PC-9 (cell line): ENCODE measurements around the gene BMF. TPM values are rescaled to one million over a fixed set of nuclear protein-coding genes. Genes with fewer than 3 reads are reported as not detected.
A peak's percentile ranks its signal among the peaks of the same experiment; 100 is the strongest.
"Not testable (repeated sequence)": the region's sequence is repeated elsewhere in the genome, so short reads cannot be mapped to it uniquely, and the experiment has no call there.

Experiments
- BruUV-seq: library from RNA; stranded (reverse); fragments of 400-500 nt; replicated peaks from 2 replicates; lab custom pipeline; 2021; lab: Mats Ljungman, UMichigan
- CTCF ChIA-PET: fragments of 300-600 bp; sonication (Branson Sonifier 250); formaldehyde crosslinking; loops from one replicate; lab custom pipeline; 2022; ENCODE audit warnings: antibody characterized with exemption; lab: Charles Lee
- POLR2A ChIA-PET: fragments of 300-600 bp; sonication (Branson Sonifier 250); formaldehyde crosslinking; loops from one replicate; lab custom pipeline; 2022; ENCODE audit warnings: antibody characterized with exemption; ENCODE audit not compliant: unreplicated experiment; lab: Charles Lee
- DNase-seq, 2 experiments: peaks; one replicate each; pipeline versions ENCODE4 v3.0.0 to v3.0.0-alpha.2; 2015 to 2022; ENCODE audit warnings: mixed read lengths in 1 of 2
- H2AFZ ChIP-seq: fragments of 200-600 bp; sonication (generic); 2 replicates; pipeline ENCODE4 v1.8.1; 2017; ENCODE audit warnings: antibody characterized with exemption
- H3F3A ChIP-seq: fragments of 200-600 bp; sonication (generic); 2 replicates; pipeline ENCODE4 v1.8.1; 2017; ENCODE audit warnings: antibody characterized with exemption, mild to moderate bottlenecking, low read depth; ENCODE audit not compliant: insufficient read depth
- H3K27ac ChIP-seq: fragments of 200-600 bp; sonication (generic); 2 replicates; pipeline ENCODE4 v1.6.1; 2016; ENCODE audit warnings: mixed run types
- H3K27me3 ChIP-seq: fragments of 200-600 bp; sonication (generic); 2 replicates; pipeline ENCODE4 v1.6.1; 2016; ENCODE audit warnings: low read depth, mixed run types; ENCODE audit not compliant: insufficient read depth
- H3K36me3 ChIP-seq: fragments of 200-600 bp; sonication (generic); 2 replicates; pipeline ENCODE4 v1.6.1; 2016; ENCODE audit warnings: low read depth, mixed run types
- H3K4me1 ChIP-seq: fragments of 200-600 bp; sonication (generic); replicated peaks from 2 replicates; pipeline ENCODE4 v1.6.1; 2016; ENCODE audit warnings: mixed run types; ENCODE audit not compliant: insufficient read depth
- H3K4me2 ChIP-seq: fragments of 200-600 bp; sonication (generic); 2 replicates; pipeline ENCODE4 v1.6.1; 2017; ENCODE audit warnings: mixed run types
- H3K4me3 ChIP-seq: fragments of 200-600 bp; sonication (generic); 2 replicates; pipeline ENCODE4 v1.6.1; 2016; ENCODE audit warnings: mixed run types
- H3K79me2 ChIP-seq: fragments of 200-600 bp; sonication (generic); 2 replicates; pipeline ENCODE4 v1.6.1; 2017; ENCODE audit warnings: low read depth, mixed run types
- H3K9me2 ChIP-seq: fragments of 200-600 bp; sonication (generic); 2 replicates; pipeline ENCODE4 v1.8.1; 2017; ENCODE audit warnings: mild to moderate bottlenecking; ENCODE audit not compliant: insufficient read depth
- H3K9me3 ChIP-seq: fragments of 200-600 bp; sonication (generic); 2 replicates; pipeline ENCODE4 v1.8.1; 2016; ENCODE audit warnings: low read depth; ENCODE audit not compliant: insufficient read depth
- H4K20me1 ChIP-seq: fragments of 200-600 bp; sonication (generic); 2 replicates; pipeline ENCODE4 v1.8.1; 2017; ENCODE audit not compliant: insufficient read depth
- EZH2 ChIP-seq: fragments of 200-600 bp; sonication (generic); IDR thresholded peaks from 2 replicates; pipeline ENCODE4 v1.8.0; 2017; ENCODE audit warnings: antibody characterized with exemption, low read depth
- intact Hi-C: fragments of 100-400 bp; cut with micrococcal nuclease; formaldehyde crosslinking; loops from one replicate; pipeline ENCODE4 v1.10.0; 2022; ENCODE audit not compliant: unreplicated experiment
- total RNA-seq: library from RNA; stranded (reverse); gene quantifications from 2 replicates; pipeline ENCODE4 v1.2.3, GENCODE V29; 2021
- TF ChIP-seq, protein P1 (sequence below): fragments of 200-600 bp; sonication (generic); conservative IDR thresholded peaks from 2 replicates; pipeline ENCODE4 v1.6.1; 2017; ENCODE audit warnings: mixed run types, antibody characterized with exemption, mild to moderate bottlenecking, moderate library complexity

BMF gene
- total RNA-seq, 1 experiment from 2014 or later: 11.0 TPM

- Histone ChIP-seq H3K4me2 (peak overlapping the region; percentile 57), H3K36me3 (no peaks in the 10 kb centered on the region), H2AFZ (no peak overlapping the region), H3K4me3 (no peak overlapping the region), H3K9me2 (no peaks in the 10 kb centered on the region), H3F3A (peaks cover 10% of the 10 kb centered on the region; the same call in 1 of the 2 replicates), H3K79me2 (no peaks in the 10 kb centered on the region), H3K4me1 (peaks cover 21% of the 10 kb centered on the region), H3K9me3 (no peaks in the 10 kb centered on the region), H4K20me1 (no peaks in the 10 kb centered on the region), H3K27me3 (no peaks in the 10 kb centered on the region), H3K27ac (0 out of 2 replicates have a peak overlapping the region, but pooled peaks have one; percentile 26)
- peak; percentile 50 to 57 for DNase-seq
- POLR2A ChIA-PET: interaction anchor here (0.6 kb wide), 1 partner anchor 15 kb away, joined by 3 read pairs; no protein-coding TSS in a partner anchor
- no TSS peak for BruUV-seq
- TF ChIP-seq EZH2: no peak
- TF ChIP-seq, protein P1, sequence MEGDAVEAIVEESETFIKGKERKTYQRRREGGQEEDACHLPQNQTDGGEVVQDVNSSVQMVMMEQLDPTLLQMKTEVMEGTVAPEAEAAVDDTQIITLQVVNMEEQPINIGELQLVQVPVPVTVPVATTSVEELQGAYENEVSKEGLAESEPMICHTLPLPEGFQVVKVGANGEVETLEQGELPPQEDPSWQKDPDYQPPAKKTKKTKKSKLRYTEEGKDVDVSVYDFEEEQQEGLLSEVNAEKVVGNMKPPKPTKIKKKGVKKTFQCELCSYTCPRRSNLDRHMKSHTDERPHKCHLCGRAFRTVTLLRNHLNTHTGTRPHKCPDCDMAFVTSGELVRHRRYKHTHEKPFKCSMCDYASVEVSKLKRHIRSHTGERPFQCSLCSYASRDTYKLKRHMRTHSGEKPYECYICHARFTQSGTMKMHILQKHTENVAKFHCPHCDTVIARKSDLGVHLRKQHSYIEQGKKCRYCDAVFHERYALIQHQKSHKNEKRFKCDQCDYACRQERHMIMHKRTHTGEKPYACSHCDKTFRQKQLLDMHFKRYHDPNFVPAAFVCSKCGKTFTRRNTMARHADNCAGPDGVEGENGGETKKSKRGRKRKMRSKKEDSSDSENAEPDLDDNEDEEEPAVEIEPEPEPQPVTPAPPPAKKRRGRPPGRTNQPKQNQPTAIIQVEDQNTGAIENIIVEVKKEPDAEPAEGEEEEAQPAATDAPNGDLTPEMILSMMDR: no peak
- intact Hi-C loops: no loop called here
- CTCF ChIA-PET: no interaction called here
These were observed 7.0 kb upstream of the BMF start for GRCh38 chr15:40115670-40116093.

DNA sequence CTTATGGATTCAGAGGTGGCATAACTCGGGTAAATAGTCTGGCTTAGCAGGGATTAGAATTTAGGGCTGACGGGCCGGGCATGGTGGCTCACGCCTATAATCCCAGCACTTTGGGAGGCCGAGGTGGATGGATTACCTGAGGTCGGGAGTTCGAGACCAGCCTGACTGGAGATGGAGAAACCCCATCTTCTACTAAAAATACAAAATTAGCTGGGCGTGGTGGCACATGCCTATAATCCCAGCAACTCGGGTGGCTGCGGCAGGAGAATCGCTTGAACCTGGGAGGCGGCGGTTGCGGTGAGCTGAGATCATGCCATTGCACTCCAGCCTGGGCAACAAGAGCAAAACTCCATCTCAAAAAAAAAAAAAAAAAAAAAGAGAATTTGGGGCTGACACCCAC, 6.4 kb upstream of the BMF start:
- H4K20me1 ChIP-seq, H3K27me3 ChIP-seq, H3K4me3 ChIP-seq, H3K9me2 ChIP-seq, intact Hi-C loops, H3K79me2 ChIP-seq, H3K36me3 ChIP-seq, BruUV-seq, H2AFZ ChIP-seq, DNase-seq, H3K9me3 ChIP-seq, CTCF ChIA-PET, H3K27ac ChIP-seq: not testable (repeated sequence)
- peaks cover 10% of the 10 kb centered on the region; the same call in 1 of the 2 replicates for H3F3A ChIP-seq
- H3K4me1 ChIP-seq: peaks cover 21% of the 10 kb centered on the region
- POLR2A ChIA-PET: interaction anchor here (0.6 kb wide), 1 partner anchor 337 kb away, joined by 3 read pairs; no protein-coding TSS in a partner anchor
- peak overlapping the region; percentile 57 for H3K4me2 ChIP-seq

DNA sequence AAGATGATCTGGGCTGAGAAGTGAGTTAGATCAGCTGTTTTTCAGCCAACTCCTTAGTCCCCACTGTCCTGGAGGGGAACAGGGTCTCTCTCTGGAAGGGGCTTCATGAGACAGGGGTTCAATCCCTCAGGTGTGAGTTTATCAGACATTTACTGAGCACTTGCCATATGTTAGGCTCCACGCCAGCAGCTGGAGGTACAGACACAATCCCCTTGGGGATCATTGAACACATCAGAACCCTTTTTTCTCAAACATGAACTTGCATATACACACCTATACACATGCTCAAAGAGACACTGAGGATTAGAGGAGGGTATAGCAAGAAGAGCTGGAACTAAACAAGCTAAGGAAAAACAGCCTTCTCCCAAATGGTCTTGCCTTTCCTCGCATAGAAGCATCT, 5.5 kb upstream of the BMF start:
- POLR2A ChIA-PET: interaction anchor here (0.6 kb wide), 1 partner anchor 337 kb away, joined by 3 read pairs; no protein-coding TSS in a partner anchor

More for the DNA sequence above, 5.5 kb upstream of the BMF start:
- intact Hi-C loops: no loop called here
- H4K20me1 ChIP-seq: no peaks in the 10 kb centered on the region
- H3K27ac ChIP-seq: no peak overlapping the region
- no peak for DNase-seq
- no peaks in the 10 kb centered on the region for H3K79me2 ChIP-seq
- no peaks in the 10 kb centered on the region for H3K9me2 ChIP-seq
- H3K4me1 ChIP-seq: peaks cover 21% of the 10 kb centered on the region
- H3K4me3 ChIP-seq: no peak overlapping the region
- no peak overlapping the region for H3K4me2 ChIP-seq
- no peaks in the 10 kb centered on the region for H3K9me3 ChIP-seq
- peaks cover 16% of the 10 kb centered on the region; the same call in 1 of the 2 replicates for H3F3A ChIP-seq
- H3K36me3 ChIP-seq: no peaks in the 10 kb centered on the region
- CTCF ChIA-PET: no interaction called here
- no peak for TF ChIP-seq EZH2
- TF ChIP-seq, protein P1: no peak
- no TSS peak for BruUV-seq
- no peaks in the 10 kb centered on the region for H3K27me3 ChIP-seq
- no peak overlapping the region for H2AFZ ChIP-seq
